ENCODE measurements around the gene GALNT9.

Gene GALNT9

DNA sequence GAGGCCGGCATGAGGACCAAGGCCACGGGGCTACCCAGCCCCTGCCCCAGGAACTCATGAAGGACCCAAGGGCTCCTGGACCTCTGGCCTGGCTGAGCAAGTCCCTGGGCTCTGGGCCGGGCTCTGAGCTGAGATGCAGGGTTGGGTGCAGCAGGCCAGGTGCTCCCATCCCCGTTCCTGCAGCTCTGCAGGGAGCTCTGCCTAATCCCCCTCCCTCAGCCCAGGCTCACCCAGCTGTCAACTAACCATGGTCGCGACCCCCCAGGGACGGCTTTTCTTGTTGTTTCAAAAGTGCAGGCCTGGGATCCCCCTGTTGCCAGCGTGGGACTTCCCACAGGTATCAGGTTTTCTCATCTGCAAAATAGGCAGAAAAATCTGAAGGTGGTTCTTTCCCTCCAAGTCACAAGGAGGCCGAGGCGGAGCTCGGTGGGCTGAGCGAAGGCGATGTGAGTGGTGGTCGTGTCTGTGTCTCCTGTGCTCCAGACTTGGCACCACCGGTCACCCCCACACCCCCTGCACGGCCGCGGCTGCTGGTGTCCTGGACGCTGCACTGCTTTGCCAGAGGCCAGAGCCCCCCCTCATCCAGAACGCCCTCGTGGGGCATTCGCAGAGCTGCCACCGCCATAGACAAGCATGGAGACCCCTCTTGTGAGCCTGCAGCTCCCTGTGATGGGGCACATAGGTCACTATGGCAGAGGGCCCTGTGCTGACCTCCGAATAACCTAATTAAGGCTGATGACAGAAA is 22.5 kb upstream of the GALNT9 start:
- H3K4me3 ChIP-seq (ENCODE audit: low read length), result no peak overlapping the region
- H3K9me3 ChIP-seq (ENCODE audit: control insufficient read depth, insufficient read depth, low read length), result no peaks in the 10 kb centered on the region
- H3K27me3 ChIP-seq (ENCODE audit: control insufficient read depth, insufficient read depth, low read length), result no peaks in the 10 kb centered on the region
- H3K27ac ChIP-seq (ENCODE audit: low read length), result no peak overlapping the region
- no peak for DNase-seq (ENCODE audit: low read depth, low spot score)
- peaks cover 1% of the 10 kb centered on the region; the same call in 1 of the 2 replicates for H3K4me1 ChIP-seq (ENCODE audit: control insufficient read depth, insufficient read depth, low read length)
- WGBS (ENCODE audit: insufficient coverage, insufficient read length), result no CpG with 5 or more reads among the region's 24 CpGs
- H3K36me3 ChIP-seq (ENCODE audit: control insufficient read depth, insufficient read depth, low read length), result no peaks in the 10 kb centered on the region

DNA sequence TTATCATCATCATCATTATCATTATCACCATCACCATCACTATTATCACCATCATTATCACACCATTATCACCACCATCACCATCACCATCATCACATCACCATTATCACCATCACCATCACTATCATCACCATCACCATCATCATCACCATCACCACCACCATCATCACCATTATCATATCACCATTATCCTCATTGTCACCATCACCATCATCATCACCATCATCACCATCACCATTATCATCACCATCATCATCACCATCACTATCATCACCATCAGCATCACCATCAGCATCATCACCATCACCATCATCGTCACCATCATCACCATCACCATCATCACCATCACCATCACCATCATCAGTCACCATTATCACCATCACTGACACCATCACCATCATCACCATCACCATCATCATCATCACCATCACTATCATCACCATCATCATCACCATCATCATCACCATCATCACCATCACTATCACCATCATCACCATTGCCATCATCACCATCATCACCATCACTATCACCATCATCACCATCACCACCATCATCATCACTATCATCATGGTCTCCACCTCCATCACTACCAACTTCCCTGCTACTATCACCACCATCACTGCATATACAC is 20.2 kb upstream of the GALNT9 start:
- DNase-seq (ENCODE audit: low read depth, low spot score), result no peak
- no CpG with 5 or more reads among the region's 1 CpG for WGBS (ENCODE audit: insufficient coverage, insufficient read length)
- Histone ChIP-seq H3K4me1 (ENCODE audit: control insufficient read depth, insufficient read depth, low read length) (peaks cover 1% of the 10 kb centered on the region; the same call in 1 of the 2 replicates), H3K9me3 (ENCODE audit: control insufficient read depth, insufficient read depth, low read length) (no peaks in the 10 kb centered on the region), H3K36me3 (ENCODE audit: control insufficient read depth, insufficient read depth, low read length) (no peaks in the 10 kb centered on the region), H3K4me3 (ENCODE audit: low read length) (no peak overlapping the region), H3K27ac (ENCODE audit: low read length) (no peak overlapping the region), H3K27me3 (ENCODE audit: control insufficient read depth, insufficient read depth, low read length) (no peaks in the 10 kb centered on the region)

GRCh38 chr12:132348176-132348575 is 18.8 kb upstream of the GALNT9 start:
- no peak for DNase-seq (ENCODE audit: low read depth, low spot score)
- Histone ChIP-seq H3K36me3 (ENCODE audit: control insufficient read depth, insufficient read depth, low read length) (no peaks in the 10 kb centered on the region), H3K27me3 (ENCODE audit: control insufficient read depth, insufficient read depth, low read length) (no peaks in the 10 kb centered on the region), H3K4me3 (ENCODE audit: low read length) (no peak overlapping the region), H3K9me3 (ENCODE audit: control insufficient read depth, insufficient read depth, low read length) (no peaks in the 10 kb centered on the region), H3K4me1 (ENCODE audit: control insufficient read depth, insufficient read depth, low read length) (peaks cover 1% of the 10 kb centered on the region; the same call in 1 of the 2 replicates), H3K27ac (ENCODE audit: low read length) (no peak overlapping the region)
- no CpG with 5 or more reads among the region's 14 CpGs for WGBS (ENCODE audit: insufficient coverage, insufficient read length)

DNA sequence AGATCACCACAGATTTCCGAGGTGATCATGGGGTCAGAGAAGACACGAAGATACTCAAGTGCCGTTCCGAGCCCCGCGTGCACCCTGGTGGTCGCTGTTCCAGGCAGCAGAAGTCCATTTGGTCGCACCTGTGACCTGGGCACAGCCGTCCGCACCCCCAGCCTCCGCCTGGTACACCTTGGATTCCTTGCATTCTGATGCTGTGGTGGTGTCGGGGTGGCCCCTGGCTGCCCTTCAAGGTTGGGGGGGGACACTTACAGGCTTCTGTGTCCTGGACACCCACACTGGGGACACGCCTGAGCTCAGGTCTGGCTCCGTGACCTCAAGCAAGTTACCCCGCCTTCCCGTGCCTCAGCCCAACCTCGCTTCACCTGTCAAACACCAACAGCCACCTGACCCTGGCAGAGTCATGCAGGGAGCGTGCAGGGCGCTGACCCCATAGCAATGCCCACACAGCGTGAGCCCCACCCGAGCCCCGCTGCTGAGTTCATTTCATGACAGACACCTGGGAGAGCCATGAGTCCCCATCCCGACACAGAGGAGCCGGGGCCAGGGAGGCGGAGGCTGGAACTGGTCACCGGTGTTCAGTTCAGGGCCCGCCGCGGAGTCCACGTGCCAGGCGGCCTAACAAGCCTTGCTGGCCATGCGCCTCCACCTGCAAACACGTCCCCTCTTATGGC is 17.9 kb upstream of the GALNT9 start:
- no peak overlapping the region for H3K4me3 ChIP-seq (ENCODE audit: low read length)
- no peak for DNase-seq (ENCODE audit: low read depth, low spot score)
- no CpG with 5 or more reads among the region's 33 CpGs for WGBS (ENCODE audit: insufficient coverage, insufficient read length)
- H3K27me3 ChIP-seq (ENCODE audit: control insufficient read depth, insufficient read depth, low read length), result no peaks in the 10 kb centered on the region
- H3K36me3 ChIP-seq (ENCODE audit: control insufficient read depth, insufficient read depth, low read length), result no peaks in the 10 kb centered on the region
- H3K4me1 ChIP-seq (ENCODE audit: control insufficient read depth, insufficient read depth, low read length), result no peaks in the 10 kb centered on the region
- no peak overlapping the region for H3K27ac ChIP-seq (ENCODE audit: low read length)
- no peaks in the 10 kb centered on the region for H3K9me3 ChIP-seq (ENCODE audit: control insufficient read depth, insufficient read depth, low read length)

- no peaks in the 10 kb centered on the region for H3K27me3 ChIP-seq (ENCODE audit: control insufficient read depth, insufficient read depth, low read length)
- H3K27ac ChIP-seq (ENCODE audit: low read length), result no peak overlapping the region
- no peaks in the 10 kb centered on the region for H3K9me3 ChIP-seq (ENCODE audit: control insufficient read depth, insufficient read depth, low read length)
- DNase-seq (ENCODE audit: low read depth, low spot score), result no peak
- H3K4me3 ChIP-seq (ENCODE audit: low read length), result no peak overlapping the region
- no peaks in the 10 kb centered on the region for H3K36me3 ChIP-seq (ENCODE audit: control insufficient read depth, insufficient read depth, low read length)
- no CpG with 5 or more reads among the region's 20 CpGs for WGBS (ENCODE audit: insufficient coverage, insufficient read length)
- H3K4me1 ChIP-seq (ENCODE audit: control insufficient read depth, insufficient read depth, low read length), result no peaks in the 10 kb centered on the region
Observed at GRCh38 chr12:132346471-132347175, 17.2 kb upstream of the GALNT9 start.

DNA sequence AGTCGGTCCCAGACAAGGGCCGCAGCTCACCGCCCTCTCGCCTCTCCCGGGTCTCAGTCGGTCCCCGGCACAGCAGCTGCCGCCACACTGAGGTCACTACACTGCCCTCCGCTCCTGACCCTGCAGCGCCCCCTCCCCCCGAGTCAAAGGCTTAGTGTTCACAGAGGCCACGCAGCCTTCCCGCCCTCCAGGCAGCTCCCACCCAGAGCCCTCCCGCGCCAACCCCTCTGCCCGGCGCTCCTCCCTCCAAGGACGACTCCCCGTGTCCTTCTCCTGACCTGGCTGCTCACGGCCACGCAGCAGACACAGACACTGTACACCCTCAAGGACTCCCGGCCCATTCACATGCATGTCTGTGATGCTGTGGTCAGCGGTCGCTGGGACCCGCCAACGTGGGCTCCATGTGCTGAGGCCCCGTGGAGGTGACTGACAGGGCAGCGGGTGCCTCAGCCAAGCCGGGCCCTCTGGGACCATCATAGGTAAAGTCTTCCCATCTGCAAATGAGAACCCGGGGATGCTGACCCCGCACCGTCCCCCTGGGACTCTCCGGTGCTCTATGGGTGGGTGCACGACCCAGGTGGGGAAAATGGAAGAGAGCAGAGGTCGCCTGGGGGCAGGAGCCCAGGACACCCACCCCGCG is 16.3 kb upstream of the GALNT9 start:
- Histone ChIP-seq H3K27me3 (ENCODE audit: control insufficient read depth, insufficient read depth, low read length) (no peaks in the 10 kb centered on the region), H3K9me3 (ENCODE audit: control insufficient read depth, insufficient read depth, low read length) (no peaks in the 10 kb centered on the region), H3K27ac (ENCODE audit: low read length) (no peak overlapping the region), H3K4me1 (ENCODE audit: control insufficient read depth, insufficient read depth, low read length) (no peaks in the 10 kb centered on the region), H3K4me3 (ENCODE audit: low read length) (no peak overlapping the region), H3K36me3 (ENCODE audit: control insufficient read depth, insufficient read depth, low read length) (no peaks in the 10 kb centered on the region)
- DNase-seq (ENCODE audit: low read depth, low spot score), result no peak
- WGBS (ENCODE audit: insufficient coverage, insufficient read length), result no CpG with 5 or more reads among the region's 37 CpGs

- H3K4me3 ChIP-seq (ENCODE audit: low read length), result no peak overlapping the region
- no CpG with 5 or more reads among the region's 17 CpGs for WGBS (ENCODE audit: insufficient coverage, insufficient read length)
- no peaks in the 10 kb centered on the region for H3K27me3 ChIP-seq (ENCODE audit: control insufficient read depth, insufficient read depth, low read length)
- H3K9me3 ChIP-seq (ENCODE audit: control insufficient read depth, insufficient read depth, low read length), result no peaks in the 10 kb centered on the region
- no peak for DNase-seq (ENCODE audit: low read depth, low spot score)
- H3K36me3 ChIP-seq (ENCODE audit: control insufficient read depth, insufficient read depth, low read length), result no peaks in the 10 kb centered on the region
- no peak overlapping the region for H3K27ac ChIP-seq (ENCODE audit: low read length)
- no peaks in the 10 kb centered on the region for H3K4me1 ChIP-seq (ENCODE audit: control insufficient read depth, insufficient read depth, low read length)
Observed at GRCh38 chr12:132345126-132345525, 15.7 kb upstream of the GALNT9 start.

GRCh38 chr12:132344601-132345000 is 15.2 kb upstream of the GALNT9 start:
- Histone ChIP-seq H3K9me3 (ENCODE audit: control insufficient read depth, insufficient read depth, low read length) (no peaks in the 10 kb centered on the region), H3K36me3 (ENCODE audit: control insufficient read depth, insufficient read depth, low read length) (no peaks in the 10 kb centered on the region)

GRCh38 chr12:132344181-132344580 is 14.8 kb upstream of the GALNT9 start:
- no peak overlapping the region for H3K27ac ChIP-seq (ENCODE audit: low read length)
- no peaks in the 10 kb centered on the region for H3K27me3 ChIP-seq (ENCODE audit: control insufficient read depth, insufficient read depth, low read length)
- H3K4me1 ChIP-seq (ENCODE audit: control insufficient read depth, insufficient read depth, low read length), result no peaks in the 10 kb centered on the region
- H3K36me3 ChIP-seq (ENCODE audit: control insufficient read depth, insufficient read depth, low read length), result no peaks in the 10 kb centered on the region
- no peaks in the 10 kb centered on the region for H3K9me3 ChIP-seq (ENCODE audit: control insufficient read depth, insufficient read depth, low read length)
- DNase-seq (ENCODE audit: low read depth, low spot score), result no peak
- WGBS (ENCODE audit: insufficient coverage, insufficient read length), result no CpG with 5 or more reads among the region's 11 CpGs
- no peak overlapping the region for H3K4me3 ChIP-seq (ENCODE audit: low read length)

More at GRCh38 chr12:132344601-132345000, 15.2 kb upstream of the GALNT9 start:
- H3K27me3 ChIP-seq (ENCODE audit: control insufficient read depth, insufficient read depth, low read length), result no peaks in the 10 kb centered on the region
- H3K27ac ChIP-seq (ENCODE audit: low read length), result no peak overlapping the region
- WGBS (ENCODE audit: insufficient coverage, insufficient read length), result no CpG with 5 or more reads among the region's 23 CpGs
- H3K4me1 ChIP-seq (ENCODE audit: control insufficient read depth, insufficient read depth, low read length), result no peaks in the 10 kb centered on the region
- DNase-seq (ENCODE audit: low read depth, low spot score), result no peak
- no peak overlapping the region for H3K4me3 ChIP-seq (ENCODE audit: low read length)

Measured in iPS DF 6.9 (cell line).